Measurements from ENCODE around the gene FAM193A. TPM values are rescaled to one million over a fixed set of nuclear protein-coding genes. Genes with fewer than 3 reads are reported as not detected.

Gene FAM193A
- total and polyA plus RNA-seq, 5 donors from 2014 or later: 0.71 to 44.3 (median 1.6) TPM

DNA sequence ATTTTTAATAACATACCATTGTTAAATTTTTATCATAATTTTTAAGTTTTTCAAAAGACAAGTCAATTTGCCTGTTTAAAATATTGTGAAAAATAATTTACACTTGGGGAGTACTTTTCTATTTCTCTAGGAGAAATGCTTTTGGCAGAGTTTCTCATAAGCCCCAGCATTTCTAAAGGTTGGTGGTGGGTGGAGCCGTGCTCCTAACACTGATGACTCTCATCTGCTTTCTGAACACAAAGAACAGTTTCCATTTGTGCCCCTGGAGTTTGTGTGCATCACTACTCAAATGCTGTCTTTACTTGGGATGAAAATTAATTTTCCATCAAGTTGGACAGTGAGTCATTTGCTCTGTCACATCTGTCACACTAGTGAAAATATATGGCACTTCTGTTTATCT is 162.1 kb downstream of the FAM193A start:
- H3K4me3 ChIP-seq (ENCODE audit: low read depth, low read length): no peak overlapping the region
- no peaks in the 10 kb centered on the region for H3K27me3 Mint-ChIP-seq
- H3K4me1 ChIP-seq (ENCODE audit: control insufficient read depth, insufficient read depth, low read length, poor library complexity, severe bottlenecking): no peaks in the 10 kb centered on the region
- no peak for ATAC-seq (ENCODE audit: low read depth in 2 of 2)
- no peak for DNase-seq
- no peak overlapping the region for H3K4me3 Mint-ChIP-seq
- H3K9me3 Mint-ChIP-seq: no peaks in the 10 kb centered on the region
- no peaks in the 10 kb centered on the region for H3K9me3 ChIP-seq (ENCODE audit: control insufficient read depth in 2 of 2, low read length in 2 of 2)
- peaks cover 59% of the 10 kb centered on the region for H3K36me3 Mint-ChIP-seq
- H3K27ac Mint-ChIP-seq: no peak overlapping the region
- H3K27me3 ChIP-seq (ENCODE audit: control insufficient read depth, insufficient read depth, low read length): no peaks in the 10 kb centered on the region
- no peak overlapping the region for H3K27ac ChIP-seq (ENCODE audit: insufficient read depth, low read length, poor library complexity, severe bottlenecking)
- peaks cover 0 to 4% (median 2%) of the 10 kb centered on the region in 4 donors for H3K4me1 Mint-ChIP-seq
- H3K36me3 ChIP-seq (ENCODE audit: control insufficient read depth, insufficient read depth, low read length): peaks cover 96% of the 10 kb centered on the region

DNA sequence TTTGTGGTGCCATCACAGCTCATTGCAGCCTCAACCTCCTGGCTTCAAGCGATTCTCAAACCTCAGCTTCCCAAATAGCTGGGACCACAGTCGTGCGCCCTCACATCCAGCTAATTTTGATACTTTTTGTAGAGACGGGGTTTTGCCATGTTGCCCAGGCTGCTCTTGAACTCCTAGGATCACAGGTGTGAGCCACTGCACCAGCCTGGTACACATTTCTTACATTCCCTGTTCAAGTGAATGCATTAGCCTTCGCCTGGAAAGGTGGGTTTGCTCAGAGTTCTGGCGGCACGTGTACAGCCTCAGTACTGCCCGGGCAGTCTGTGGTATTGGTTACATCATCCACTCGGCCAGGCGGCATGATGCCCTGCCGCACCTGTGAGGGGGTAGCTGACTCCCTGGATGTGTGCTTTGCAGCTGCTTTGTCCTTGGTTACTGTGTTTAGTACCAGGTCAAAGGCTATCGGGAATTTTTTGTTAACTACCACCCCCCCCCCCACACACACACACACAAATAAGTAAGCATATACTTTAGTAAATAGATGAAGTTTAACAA is 162.6 kb downstream of the FAM193A start:
- H3K36me3 ChIP-seq (ENCODE audit: control insufficient read depth, insufficient read depth, low read length): peaks cover 95% of the 10 kb centered on the region
- H3K4me3 Mint-ChIP-seq: no peak overlapping the region
- no peaks in the 10 kb centered on the region for H3K9me3 Mint-ChIP-seq
- no peak overlapping the region for H3K4me3 ChIP-seq (ENCODE audit: low read depth, low read length)
- H3K4me1 Mint-ChIP-seq: peaks cover 0 to 4% (median 2%) of the 10 kb centered on the region in 4 donors
- ATAC-seq (ENCODE audit: low read depth in 2 of 2) (no peak), DNase-seq (no peak)
- H3K27me3 Mint-ChIP-seq: no peaks in the 10 kb centered on the region
- H3K9me3 ChIP-seq (ENCODE audit: control insufficient read depth in 2 of 2, low read length in 2 of 2): no peaks in the 10 kb centered on the region
- no peak overlapping the region for H3K27ac Mint-ChIP-seq
- H3K4me1 ChIP-seq (ENCODE audit: control insufficient read depth, insufficient read depth, low read length, poor library complexity, severe bottlenecking): no peaks in the 10 kb centered on the region
- peaks cover 54% of the 10 kb centered on the region for H3K36me3 Mint-ChIP-seq
- no peak overlapping the region for H3K27ac ChIP-seq (ENCODE audit: insufficient read depth, low read length, poor library complexity, severe bottlenecking)
- no peaks in the 10 kb centered on the region for H3K27me3 ChIP-seq (ENCODE audit: control insufficient read depth, insufficient read depth, low read length)

DNA sequence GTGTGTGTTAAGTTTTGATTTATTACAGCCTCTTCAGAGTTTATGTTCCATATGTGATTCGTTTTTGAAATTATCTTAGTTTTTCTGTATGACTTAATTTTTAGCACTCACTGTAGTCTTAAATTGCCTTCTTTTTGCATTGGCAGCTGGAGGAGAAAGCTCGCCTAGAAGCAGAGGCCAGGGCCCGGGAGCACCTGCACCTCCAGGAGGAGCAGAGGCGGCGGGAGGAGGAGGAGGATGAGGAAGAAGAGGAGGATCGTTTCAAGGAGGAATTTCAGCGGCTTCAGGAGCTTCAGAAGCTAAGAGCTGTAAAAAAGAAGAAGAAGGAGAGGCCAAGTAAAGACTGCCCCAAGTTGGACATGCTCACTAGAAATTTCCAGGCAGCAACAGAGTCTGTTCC is 163.1 kb downstream of the FAM193A start:
- DNase-seq (no peak), ATAC-seq (ENCODE audit: low read depth in 2 of 2) (no peak)
- Mint-ChIP-seq H3K9me3 (no peaks in the 10 kb centered on the region), H3K27me3 (no peaks in the 10 kb centered on the region), H3K27ac (no peak overlapping the region), H3K4me1 (peaks cover 0 to 4% (median 2%) of the 10 kb centered on the region in 4 donors), H3K36me3 (peaks cover 50% of the 10 kb centered on the region), H3K4me3 (no peak overlapping the region)
- Histone ChIP-seq H3K36me3 (ENCODE audit: control insufficient read depth, insufficient read depth, low read length) (peaks cover 91% of the 10 kb centered on the region), H3K27me3 (ENCODE audit: control insufficient read depth, insufficient read depth, low read length) (no peaks in the 10 kb centered on the region), H3K4me1 (ENCODE audit: control insufficient read depth, insufficient read depth, low read length, poor library complexity, severe bottlenecking) (no peaks in the 10 kb centered on the region), H3K4me3 (ENCODE audit: low read depth, low read length) (no peak overlapping the region), H3K27ac (ENCODE audit: insufficient read depth, low read length, poor library complexity, severe bottlenecking) (no peak overlapping the region), H3K9me3 (ENCODE audit: control insufficient read depth in 2 of 2, low read length in 2 of 2) (no peaks in the 10 kb centered on the region)

DNA sequence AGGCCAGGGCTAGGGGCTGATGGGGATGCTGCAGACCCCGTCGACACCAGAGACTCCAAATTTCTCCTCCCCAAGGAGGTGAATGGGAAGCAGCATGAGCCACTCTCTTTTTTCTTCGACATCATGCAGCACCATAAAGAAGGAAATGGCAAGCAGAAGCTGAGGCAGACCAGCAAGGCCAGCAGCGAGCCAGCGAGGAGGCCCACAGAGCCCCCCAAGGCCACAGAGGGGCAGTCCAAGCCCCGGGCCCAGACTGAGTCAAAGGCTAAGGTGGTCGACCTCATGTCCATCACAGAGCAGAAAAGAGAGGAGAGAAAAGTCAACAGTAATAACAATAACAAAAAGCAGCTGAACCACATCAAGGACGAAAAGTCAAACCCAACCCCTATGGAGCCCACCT is 163.6 kb downstream of the FAM193A start:
- Mint-ChIP-seq H3K27me3 (no peaks in the 10 kb centered on the region), H3K9me3 (no peaks in the 10 kb centered on the region), H3K4me1 (peaks cover 0 to 7% (median 2%) of the 10 kb centered on the region in 4 donors), H3K36me3 (peaks cover 47% of the 10 kb centered on the region), H3K27ac (no peak overlapping the region), H3K4me3 (no peak overlapping the region)
- peaks cover 86% of the 10 kb centered on the region for H3K36me3 ChIP-seq (ENCODE audit: control insufficient read depth, insufficient read depth, low read length)
- DNase-seq: no peak
- ATAC-seq (ENCODE audit: low read depth in 2 of 2): no peak
- no peak overlapping the region for H3K4me3 ChIP-seq (ENCODE audit: low read depth, low read length)
- no peaks in the 10 kb centered on the region for H3K9me3 ChIP-seq (ENCODE audit: control insufficient read depth in 2 of 2, low read length in 2 of 2)
- H3K4me1 ChIP-seq (ENCODE audit: control insufficient read depth, insufficient read depth, low read length, poor library complexity, severe bottlenecking): no peaks in the 10 kb centered on the region
- H3K27ac ChIP-seq (ENCODE audit: insufficient read depth, low read length, poor library complexity, severe bottlenecking): no peak overlapping the region
- no peaks in the 10 kb centered on the region for H3K27me3 ChIP-seq (ENCODE audit: control insufficient read depth, insufficient read depth, low read length)

DNA sequence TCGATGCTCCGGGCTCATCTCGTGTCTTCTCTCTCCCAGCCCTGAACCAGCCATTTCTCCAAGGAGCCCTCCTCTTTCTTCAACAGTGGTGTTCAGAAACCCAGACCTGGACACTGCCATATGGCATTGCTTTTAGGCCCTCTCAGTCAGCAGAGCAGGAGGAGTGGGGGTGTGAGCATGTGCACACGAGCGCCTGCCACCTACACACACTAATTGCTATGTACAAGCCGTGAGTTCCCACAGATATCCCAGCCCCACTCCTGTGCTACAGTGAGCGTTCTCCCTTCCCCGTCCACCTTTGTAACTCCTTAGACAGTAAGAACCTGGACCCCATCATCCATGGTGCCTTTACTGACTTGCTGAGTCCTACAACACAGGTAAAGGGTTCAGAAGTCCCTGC is 165.9 kb downstream of the FAM193A start:
- no peak overlapping the region for H3K27ac ChIP-seq (ENCODE audit: insufficient read depth, low read length, poor library complexity, severe bottlenecking)
- H3K4me3 ChIP-seq (ENCODE audit: low read depth, low read length): no peak overlapping the region
- DNase-seq (no peak), ATAC-seq (ENCODE audit: low read depth in 2 of 2) (no peak)
- peaks cover 66% of the 10 kb centered on the region for H3K36me3 ChIP-seq (ENCODE audit: control insufficient read depth, insufficient read depth, low read length)
- Mint-ChIP-seq H3K4me1 (peaks cover 0 to 9% (median 2%) of the 10 kb centered on the region in 4 donors), H3K27me3 (no peaks in the 10 kb centered on the region), H3K27ac (no peak overlapping the region), H3K9me3 (no peaks in the 10 kb centered on the region), H3K4me3 (no peak overlapping the region), H3K36me3 (peaks cover 47% of the 10 kb centered on the region)
- H3K27me3 ChIP-seq (ENCODE audit: control insufficient read depth, insufficient read depth, low read length): no peaks in the 10 kb centered on the region
- no peaks in the 10 kb centered on the region for H3K9me3 ChIP-seq (ENCODE audit: control insufficient read depth in 2 of 2, low read length in 2 of 2)
- no peaks in the 10 kb centered on the region for H3K4me1 ChIP-seq (ENCODE audit: control insufficient read depth, insufficient read depth, low read length, poor library complexity, severe bottlenecking)

DNA sequence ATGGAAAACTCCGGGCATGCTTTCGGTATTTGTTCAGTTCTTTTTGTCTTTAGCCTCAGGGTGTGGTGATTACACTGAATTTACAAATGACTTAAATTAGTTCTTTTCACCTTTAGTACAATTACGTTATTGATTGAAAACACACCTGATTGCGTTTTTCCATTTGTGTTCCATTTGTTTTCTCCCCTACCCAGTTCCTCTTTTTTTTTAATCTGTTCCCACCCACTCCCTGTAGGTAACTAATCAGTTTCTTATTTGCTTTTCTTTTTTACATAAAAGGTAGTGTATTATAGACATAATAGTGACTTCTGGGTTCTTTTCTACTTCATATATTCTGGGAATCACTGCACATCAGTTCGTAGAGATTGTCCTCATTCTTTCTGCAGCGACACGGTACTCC is 166.3 kb downstream of the FAM193A start:
- no peak for ATAC-seq (ENCODE audit: low read depth in 2 of 2)

DNA sequence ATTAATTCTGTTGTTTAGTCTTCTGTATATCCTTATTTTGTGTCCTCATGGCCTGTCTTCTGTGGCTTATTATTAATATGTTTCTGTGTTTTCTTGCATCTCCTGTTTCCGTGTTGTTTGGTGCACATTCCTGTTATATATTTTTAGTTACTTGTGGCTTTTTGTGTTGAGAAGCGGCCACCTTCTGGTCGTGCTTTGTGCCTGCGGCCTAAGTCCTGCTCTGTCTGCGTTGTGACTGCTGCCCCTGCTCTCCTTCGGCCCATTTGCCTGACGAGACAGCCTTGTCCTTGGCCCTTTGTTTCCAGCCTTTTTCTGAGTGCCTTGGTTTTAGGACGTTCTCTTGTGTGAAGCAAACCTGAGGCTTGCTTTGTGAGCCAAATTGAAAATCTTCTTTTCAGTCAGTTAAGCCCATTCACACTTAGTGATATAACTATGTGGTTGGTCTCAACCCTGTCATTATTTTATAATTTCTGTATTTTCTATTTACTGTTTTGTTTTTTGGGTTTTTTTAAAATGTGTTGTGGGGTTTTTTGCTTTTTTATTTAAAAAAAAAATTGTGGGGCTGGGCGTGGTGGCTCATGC is 175.9 kb downstream of the FAM193A start:
- H3K4me3 Mint-ChIP-seq: no peak overlapping the region
- peaks cover 22% of the 10 kb centered on the region for H3K36me3 ChIP-seq (ENCODE audit: control insufficient read depth, insufficient read depth, low read length)

More for the DNA sequence above, 166.3 kb downstream of the FAM193A start:
- no peak overlapping the region for H3K4me3 Mint-ChIP-seq
- Histone ChIP-seq H3K9me3 (ENCODE audit: control insufficient read depth in 2 of 2, low read length in 2 of 2) (no peaks in the 10 kb centered on the region), H3K36me3 (ENCODE audit: control insufficient read depth, insufficient read depth, low read length) (peaks cover 62% of the 10 kb centered on the region), H3K27me3 (ENCODE audit: control insufficient read depth, insufficient read depth, low read length) (no peaks in the 10 kb centered on the region), H3K4me1 (ENCODE audit: control insufficient read depth, insufficient read depth, low read length, poor library complexity, severe bottlenecking) (no peaks in the 10 kb centered on the region), H3K4me3 (ENCODE audit: low read depth, low read length) (no peak overlapping the region), H3K27ac (ENCODE audit: insufficient read depth, low read length, poor library complexity, severe bottlenecking) (no peak overlapping the region)
- H3K27me3 Mint-ChIP-seq: no peaks in the 10 kb centered on the region
- DNase-seq: no peak
- H3K27ac Mint-ChIP-seq: no peak overlapping the region
- peaks cover 44% of the 10 kb centered on the region for H3K36me3 Mint-ChIP-seq
- H3K9me3 Mint-ChIP-seq: no peaks in the 10 kb centered on the region
- peaks cover 0 to 9% (median 1%) of the 10 kb centered on the region in 4 donors for H3K4me1 Mint-ChIP-seq

DNA sequence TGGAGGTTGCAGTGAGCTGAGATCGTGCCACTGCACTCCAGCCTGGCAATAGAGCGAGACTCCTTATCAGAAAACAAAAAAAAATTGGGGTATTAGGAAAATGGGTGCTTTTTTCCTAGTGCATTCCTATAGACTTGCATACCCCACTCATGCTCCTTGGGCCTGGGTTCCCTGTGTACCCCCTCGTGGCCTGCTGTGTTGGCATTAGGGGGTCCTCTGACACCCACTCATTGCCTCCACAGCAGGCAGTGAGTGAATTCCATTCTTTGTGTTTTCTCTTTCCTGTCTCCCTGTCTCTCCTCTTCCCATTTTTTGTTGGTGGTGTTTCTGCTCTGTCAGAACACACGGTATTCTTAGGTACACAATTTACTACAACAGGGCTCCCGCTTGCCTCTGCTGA is 176.9 kb downstream of the FAM193A start:
- H3K27me3 Mint-ChIP-seq: no peaks in the 10 kb centered on the region
- H3K9me3 ChIP-seq (ENCODE audit: control insufficient read depth in 2 of 2, low read length in 2 of 2): no peaks in the 10 kb centered on the region
- H3K4me1 ChIP-seq (ENCODE audit: control insufficient read depth, insufficient read depth, low read length, poor library complexity, severe bottlenecking): peaks cover 12% of the 10 kb centered on the region
- peak overlapping the region; percentile 19 for H3K4me3 ChIP-seq (ENCODE audit: low read depth, low read length)
- peaks cover 14% of the 10 kb centered on the region for H3K36me3 Mint-ChIP-seq
- H3K27ac ChIP-seq (ENCODE audit: insufficient read depth, low read length, poor library complexity, severe bottlenecking): peak overlapping the region; percentile 28
- H3K4me3 Mint-ChIP-seq: no peak overlapping the region
- peaks cover 22% of the 10 kb centered on the region for H3K36me3 ChIP-seq (ENCODE audit: control insufficient read depth, insufficient read depth, low read length)
- H3K4me1 Mint-ChIP-seq: peaks cover 15 to 34% (median 23%) of the 10 kb centered on the region in 4 donors
- no peaks in the 10 kb centered on the region for H3K27me3 ChIP-seq (ENCODE audit: control insufficient read depth, insufficient read depth, low read length)
- H3K9me3 Mint-ChIP-seq: no peaks in the 10 kb centered on the region
- DNase-seq: no peak
- H3K27ac Mint-ChIP-seq: peak overlapping the region in 2 of 3 donors; percentile 87 to 89
- no peak for ATAC-seq (ENCODE audit: low read depth in 2 of 2)

More for the DNA sequence above, 175.9 kb downstream of the FAM193A start:
- Mint-ChIP-seq H3K27me3 (no peaks in the 10 kb centered on the region), H3K36me3 (peaks cover 14% of the 10 kb centered on the region), H3K4me1 (peaks cover 15 to 34% (median 23%) of the 10 kb centered on the region in 4 donors), H3K27ac (peak overlapping the region in 2 of 3 donors; percentile 6 to 28), H3K9me3 (no peaks in the 10 kb centered on the region)
- Histone ChIP-seq H3K9me3 (ENCODE audit: control insufficient read depth in 2 of 2, low read length in 2 of 2) (no peaks in the 10 kb centered on the region), H3K27me3 (ENCODE audit: control insufficient read depth, insufficient read depth, low read length) (no peaks in the 10 kb centered on the region), H3K27ac (ENCODE audit: insufficient read depth, low read length, poor library complexity, severe bottlenecking) (no peak overlapping the region), H3K4me3 (ENCODE audit: low read depth, low read length) (no peak overlapping the region), H3K4me1 (ENCODE audit: control insufficient read depth, insufficient read depth, low read length, poor library complexity, severe bottlenecking) (peaks cover 12% of the 10 kb centered on the region)
- no peak for ATAC-seq (ENCODE audit: low read depth in 2 of 2)
- peak in 1 of 3 donors; percentile 18 for DNase-seq

All from CD4-positive, CD25-positive, alpha-beta regulatory T cell (primary cell).